COR-L47 (cell line): ENCODE results near the gene WDR19.
"Not testable (repeated sequence)": the region's sequence is repeated elsewhere in the genome, so short reads cannot be mapped to it uniquely, and the experiment has no call there.

ENCODE experiments used
- DNase-seq: peaks from one replicate; lab custom pipeline; 2025; lab: John Stamatoyannopoulos, UW

The WDR19 gene

DNA sequence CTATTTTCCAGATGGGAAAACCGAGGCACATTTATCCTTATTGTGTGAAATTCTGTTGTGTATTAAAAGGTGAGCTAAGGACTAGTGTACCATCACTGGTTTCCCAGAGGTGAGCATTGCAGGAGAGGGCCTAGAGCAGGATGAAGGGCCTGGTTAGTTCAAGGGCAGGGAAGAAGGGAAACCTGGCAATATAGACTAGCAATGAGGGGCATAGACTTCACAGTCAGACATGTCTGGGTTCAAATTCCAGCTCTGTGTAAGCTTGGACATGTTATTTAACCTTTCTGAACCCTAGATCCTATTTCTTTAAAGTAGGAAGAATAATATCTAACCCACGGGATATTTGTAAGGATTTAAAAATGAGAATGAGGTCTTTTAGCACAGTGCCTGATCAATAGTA lies 50.8 kb downstream of the WDR19 start:
- DNase-seq, result no peak

DNA sequence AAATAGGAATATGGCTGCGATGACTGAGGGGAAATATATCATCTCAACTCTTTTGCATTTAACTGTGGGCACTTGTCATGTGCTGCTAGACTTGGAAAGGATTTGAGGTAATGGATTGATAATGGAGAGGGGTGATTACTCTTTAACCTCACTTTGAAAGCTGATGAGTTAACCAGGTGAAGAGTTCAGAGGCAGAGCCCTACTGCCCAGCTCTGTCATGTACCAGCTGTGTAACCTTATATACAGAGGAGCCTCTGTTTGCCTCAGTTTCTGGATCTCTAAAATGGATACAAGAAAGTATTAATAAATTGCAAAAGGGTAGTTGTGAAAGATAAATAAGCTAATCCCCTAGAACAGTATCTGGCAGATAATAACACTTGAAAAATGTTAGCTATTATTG lies 51.5 kb downstream of the WDR19 start:
- DNase-seq, result no peak

DNA sequence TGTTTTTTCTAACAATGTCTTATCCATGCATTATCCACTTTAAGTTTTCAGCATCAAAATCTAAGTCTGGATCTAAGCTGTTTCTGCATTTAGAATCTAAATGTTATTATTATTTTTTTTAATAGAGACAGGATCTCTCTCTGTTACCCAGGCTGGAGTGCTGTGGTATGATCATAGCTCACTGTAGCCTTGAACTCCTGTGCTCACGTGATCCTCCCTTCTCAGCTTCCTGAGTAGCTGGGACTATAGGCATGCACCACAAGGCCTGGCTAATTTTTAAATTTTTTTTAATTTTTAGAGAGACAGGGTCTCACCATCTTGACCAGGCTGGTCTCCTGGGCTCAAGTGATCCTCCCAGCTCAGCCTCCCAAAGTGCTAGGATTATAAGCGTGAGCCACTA lies 52.7 kb downstream of the WDR19 start:
- DNase-seq, result no peak

DNA sequence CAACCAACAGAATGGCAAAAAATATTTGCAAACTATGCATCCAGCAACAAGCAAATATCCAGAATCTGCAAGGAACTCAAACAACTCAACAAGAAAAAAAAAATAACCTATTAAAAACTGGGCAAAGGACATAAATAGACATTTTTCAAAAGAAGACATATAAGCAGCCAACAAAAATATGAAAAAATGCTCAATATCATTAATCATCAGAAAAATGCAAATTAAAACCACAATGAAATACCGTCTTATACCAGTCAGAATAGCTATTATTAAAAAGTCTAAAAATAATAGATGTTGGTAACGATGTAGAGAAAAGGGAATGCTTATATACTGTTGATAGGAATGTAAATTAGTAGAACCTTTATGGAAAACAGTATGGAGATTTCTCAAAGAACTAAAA lies 53.4 kb downstream of the WDR19 start:
- no peak for DNase-seq

DNA sequence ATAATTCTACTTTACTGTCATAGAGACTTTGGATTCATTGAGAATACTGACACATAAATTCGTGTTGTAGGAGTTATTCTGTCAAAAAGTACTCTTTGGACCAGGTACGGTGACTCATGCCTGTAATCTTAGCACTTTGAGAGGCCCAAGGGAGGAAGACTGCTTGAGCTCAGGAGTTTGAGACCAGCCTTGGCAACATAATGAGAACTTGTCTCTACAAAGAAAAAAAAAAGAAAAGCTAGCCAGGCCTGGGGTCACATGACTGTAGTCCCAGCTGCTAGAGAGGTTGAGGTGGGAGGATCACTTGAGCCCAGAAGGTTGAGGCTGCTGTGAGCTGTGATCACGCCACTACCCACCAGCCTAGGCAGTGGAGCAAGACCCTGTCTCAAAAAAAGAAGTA lies 54.9 kb downstream of the WDR19 start:
- DNase-seq, result no peak

DNA sequence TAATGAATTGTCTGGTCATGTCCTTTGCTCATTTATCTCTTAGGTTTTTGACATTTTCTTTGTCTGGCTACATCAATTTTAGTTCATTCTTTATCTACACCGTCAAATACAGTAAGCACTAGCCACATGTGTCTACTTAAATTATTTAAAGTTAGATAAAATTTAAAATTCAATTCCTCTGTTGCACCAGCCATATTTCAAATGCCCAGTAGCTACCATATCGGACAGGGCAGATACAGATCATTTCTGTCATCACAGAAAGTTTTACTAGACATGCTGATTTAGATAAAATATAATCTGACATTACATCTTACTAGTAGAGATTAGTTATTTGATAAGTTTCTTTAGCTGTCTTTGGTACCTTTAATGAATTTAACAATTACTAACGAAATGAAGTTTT lies 61.1 kb downstream of the WDR19 start:
- no peak for DNase-seq

DNA sequence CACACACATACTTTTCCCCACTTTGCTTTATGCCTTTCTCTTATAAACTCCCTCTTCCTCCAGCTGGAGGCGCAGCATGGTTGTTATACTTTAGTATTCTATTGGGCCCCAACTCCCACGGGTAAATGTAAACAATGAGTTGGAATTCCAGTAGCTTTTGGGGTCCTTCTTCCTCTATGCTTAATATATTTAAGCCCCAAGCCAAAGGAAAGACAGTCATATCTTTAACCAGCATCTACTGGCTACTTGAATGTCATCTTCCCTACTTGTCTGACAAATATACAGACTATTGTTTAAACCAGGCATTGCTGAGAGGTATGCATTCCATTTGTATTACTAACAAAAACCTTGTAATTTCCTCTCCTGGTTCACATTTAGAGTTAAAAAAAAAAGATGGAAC lies 72.9 kb downstream of the WDR19 start:
- no peak for DNase-seq

DNA sequence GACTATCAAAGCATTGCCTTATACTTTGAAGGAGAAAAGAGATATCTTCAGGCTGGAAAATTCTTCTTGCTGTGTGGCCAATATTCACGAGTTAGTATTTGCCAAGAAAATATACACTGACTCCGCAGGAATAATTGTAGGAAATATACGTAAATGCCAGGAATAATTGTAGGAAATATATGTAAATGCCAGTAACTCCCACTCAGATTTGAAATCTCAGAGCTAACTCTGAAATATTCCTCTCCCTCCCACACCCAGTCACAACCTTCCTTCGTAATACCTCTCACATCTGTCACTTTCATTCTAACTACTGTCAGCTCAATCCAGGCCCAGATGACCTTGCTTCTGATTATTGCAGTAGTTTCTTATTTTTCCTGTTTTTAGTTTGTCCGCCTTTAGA lies 73.5 kb downstream of the WDR19 start:
- DNase-seq, result no peak

DNA sequence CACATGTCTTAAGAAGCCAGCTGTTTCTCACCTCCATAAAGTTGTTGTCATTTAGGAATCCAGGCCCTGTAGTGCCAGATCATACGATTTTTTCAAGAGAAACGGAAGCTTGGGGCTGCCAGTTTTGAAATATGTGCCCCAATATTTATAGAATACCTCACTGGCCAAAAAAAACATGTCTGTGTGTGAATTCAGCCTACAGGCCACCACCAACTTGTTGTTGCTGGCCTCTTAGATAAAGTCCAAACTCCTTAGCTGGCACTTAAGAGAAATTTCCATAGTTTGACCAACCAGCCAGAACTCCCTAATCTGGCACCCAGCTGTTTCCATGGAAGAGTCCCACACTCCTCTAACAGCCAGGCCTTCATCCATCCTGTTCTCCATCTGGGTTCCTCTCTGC lies 74.1 kb downstream of the WDR19 start:
- DNase-seq, result no peak

DNA sequence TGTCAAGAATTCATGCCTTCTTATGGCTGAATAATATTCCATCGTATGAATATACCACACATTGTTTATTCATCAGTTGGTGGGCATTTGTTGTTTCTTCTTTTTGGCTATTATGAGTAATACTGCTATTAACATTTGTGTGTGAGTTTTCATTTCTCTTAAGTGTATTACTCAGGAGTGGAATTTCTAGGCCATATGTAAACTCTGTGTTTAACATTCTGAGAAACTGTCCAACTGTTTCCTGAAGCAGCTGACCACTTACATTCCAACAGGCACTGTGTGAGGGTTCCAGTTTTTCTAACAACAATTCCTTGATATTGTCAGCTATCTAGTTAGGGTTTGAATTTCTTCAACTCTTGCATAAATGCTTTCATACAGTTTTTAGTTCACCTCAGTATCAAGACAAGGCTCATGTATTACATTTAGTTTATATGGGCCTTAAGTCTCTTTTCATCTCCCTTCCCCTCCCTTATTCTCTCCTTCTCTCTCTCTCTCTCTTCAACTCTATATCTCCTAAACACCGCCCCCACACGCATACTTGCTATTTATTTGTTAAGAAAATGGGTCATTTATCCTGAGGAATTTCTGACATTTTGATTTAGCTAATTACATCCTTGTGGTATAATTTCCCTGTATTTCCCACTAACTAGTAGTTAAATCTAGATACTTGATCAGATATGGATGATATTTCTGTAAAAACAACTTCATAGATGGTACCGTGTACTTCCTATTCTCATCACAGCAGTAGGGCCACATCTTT lies 77.4 kb downstream of the WDR19 start:
- no peak for DNase-seq

DNA sequence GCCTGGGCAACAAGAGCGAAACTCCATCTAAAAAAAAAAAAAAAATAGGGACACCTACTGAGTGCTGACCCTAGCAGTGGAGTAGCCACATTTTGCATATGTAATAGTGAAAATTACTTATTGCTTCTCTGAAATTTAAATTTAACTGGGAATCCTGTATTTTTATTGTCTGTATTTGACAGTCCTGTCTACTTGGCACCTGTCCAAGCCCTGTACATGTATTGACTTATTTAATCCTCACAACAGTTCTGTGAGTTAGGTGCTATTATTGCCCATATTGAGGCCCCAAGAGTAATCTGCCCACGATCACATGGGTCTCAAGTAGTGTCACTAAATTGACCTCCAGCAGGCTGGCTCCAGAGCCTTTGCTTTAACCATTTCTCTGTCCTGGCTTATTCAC lies 81.6 kb downstream of the WDR19 start:
- peak; percentile 1 for DNase-seq

DNA sequence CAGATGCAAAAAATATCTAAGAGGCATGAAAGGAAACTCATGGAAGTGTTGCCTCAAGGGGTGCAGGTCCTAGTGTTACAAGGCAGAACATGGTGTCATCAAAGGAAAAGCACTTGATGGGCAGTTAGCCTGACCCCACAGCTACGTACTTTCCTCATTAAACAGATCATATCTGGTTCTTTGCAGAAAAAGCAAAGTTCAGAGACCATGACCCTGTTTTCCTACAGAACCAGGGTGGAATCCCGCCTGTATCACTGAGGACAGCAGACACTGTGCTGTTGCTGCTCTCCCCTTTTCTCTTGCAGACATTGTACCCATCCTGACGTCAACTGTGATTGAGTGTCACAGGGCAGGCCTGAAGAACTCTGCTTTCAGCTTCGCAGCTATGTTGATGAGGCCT lies 92.2 kb downstream of the WDR19 start:
- no peak for DNase-seq

DNA sequence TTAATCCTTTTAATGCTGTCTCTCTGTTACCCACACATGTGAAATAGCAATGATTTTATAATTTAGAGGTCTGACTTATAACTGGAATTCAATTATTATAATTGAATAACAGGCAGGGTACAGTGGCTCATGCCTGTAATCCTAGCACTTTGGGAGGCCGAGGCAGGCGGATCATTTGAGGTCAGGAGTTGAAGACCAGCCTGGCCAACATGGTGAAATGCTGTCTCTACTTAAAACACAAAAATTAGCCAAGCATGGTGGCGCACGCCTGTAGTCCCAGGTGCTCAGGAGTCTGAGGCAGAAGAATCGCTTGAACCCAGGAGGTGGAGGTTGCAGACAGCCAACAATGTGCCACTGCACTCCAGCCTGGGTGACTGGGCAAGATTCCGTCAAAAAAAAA lies 95.3 kb downstream of the WDR19 start:
- not testable (repeated sequence) for DNase-seq

DNA sequence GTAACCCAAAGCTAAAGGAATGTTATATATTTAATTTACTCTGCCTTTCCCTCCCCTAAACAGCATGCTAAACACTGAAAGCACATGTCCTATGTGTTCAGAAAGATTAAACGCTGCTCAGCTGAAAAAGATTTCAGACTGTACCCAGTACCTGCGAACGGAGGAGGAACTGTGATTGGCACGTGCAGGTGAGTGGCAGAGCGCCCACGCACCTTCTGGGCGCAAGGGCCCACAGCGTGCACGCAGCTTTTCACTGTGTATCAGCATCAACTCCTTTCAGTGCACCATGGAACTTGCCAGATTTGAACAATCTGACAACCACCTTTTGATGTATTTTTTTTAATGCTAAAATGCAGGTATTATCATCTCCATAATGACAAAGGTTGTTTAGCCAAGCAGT lies 96.1 kb downstream of the WDR19 start:
- DNase-seq, result no peak

DNA sequence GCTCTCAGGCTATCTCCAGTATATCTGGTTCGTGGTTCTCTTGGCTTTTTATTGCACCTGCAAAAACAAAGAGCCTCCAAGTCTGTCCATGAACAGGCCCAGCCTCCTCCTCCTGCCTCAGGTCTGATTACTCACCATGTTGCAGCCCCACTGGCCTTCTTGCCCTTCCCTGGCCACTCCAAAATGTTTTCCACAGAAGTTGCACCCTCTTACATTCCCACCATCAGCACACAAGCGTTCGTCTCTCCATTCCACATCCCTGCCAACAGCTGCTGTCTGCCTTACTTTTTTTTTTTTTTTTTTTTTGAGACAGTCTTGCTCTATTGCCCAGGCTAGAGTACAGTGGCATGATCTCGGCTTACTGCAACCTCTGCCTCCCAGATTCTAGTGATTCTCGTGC lies 97.1 kb downstream of the WDR19 start:
- DNase-seq, result no peak

DNA sequence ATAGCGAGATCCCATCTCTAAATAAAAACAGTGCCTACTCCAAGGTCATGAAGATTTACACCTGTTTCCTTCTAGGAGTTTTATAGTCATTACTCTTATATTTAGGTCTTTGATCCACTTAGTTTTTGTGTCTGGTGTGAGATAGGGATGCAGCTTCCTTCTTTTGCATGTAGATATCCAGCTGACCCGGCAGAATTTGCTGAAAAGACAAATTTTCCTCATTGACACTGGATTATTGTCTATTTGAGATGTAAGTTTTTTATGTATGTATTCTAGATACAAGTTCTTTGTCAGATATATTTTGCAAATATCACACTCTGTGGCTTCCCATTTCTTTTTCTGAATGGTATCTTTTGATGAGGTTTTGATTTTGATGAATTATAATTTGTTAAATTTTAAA lies 98.4 kb downstream of the WDR19 start:
- no peak for DNase-seq

DNA sequence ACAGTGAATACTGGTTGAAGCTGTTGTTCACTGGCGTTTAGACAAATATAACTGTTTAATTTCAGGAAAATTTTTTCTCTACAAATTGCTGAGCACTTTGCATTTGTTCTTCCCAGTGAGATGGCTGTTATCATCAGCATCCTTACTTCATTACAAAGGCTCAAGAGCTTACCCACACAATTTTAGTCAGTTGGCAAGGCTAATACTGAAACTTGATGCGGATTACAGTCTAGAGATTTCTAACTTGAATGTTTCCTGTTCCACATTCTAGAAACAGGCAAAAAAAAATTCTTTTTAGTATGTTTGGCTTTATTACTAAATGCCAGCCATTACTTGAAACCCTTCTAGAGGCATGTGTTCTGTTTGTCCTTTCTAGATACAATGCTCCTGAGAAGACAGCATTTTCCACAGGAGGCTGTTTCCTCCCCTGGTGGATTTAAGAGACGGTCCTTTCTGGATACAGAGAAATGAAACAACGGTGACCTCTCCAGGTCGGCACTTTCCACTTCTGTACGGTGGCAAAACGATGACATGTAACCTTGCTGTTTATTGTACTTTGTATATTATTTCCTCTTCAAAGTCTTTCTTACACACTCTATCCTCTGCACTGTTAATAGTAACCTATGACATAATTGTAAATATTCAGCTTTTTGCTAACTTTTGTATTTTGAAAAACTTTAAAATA lies 102.9 kb downstream of the WDR19 start:
- DNase-seq, result no peak

DNA sequence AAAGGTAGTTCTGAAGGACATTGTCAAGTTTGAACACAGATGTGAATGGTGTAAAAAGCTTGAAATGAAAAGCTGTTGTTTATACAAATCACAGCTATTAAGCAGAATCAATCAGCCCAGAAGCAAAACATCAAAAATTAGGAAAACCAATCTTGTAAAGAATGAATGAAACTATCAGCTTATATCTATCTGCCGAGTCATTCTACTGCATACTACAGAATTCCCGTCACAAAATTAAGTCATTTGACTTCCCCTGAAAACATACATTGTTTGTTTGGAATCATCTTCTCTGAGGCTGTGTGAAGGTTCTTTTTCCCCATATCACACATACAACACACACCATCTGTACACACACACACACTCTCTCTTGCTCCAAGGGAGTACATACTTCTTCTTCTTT lies 103.5 kb downstream of the WDR19 start:
- DNase-seq, result no peak

DNA sequence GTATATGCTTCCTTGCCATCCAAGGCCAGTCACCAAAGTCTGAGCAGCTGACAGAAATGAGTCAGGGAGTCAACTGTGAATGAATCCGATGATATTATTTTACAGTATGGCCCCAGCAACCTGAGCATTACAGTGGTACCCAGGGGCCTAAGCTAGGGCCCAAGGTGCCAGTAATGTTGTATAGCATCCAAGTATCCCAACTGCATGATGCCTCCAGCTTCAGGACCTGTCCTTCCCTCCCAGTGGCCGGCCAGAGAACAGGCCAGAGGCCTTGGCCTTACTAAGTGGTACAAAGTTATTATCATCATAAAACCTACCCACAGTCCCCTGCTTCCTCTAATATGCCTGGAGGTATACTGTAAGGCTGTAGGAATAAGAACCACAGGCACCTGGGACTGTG lies 103.9 kb downstream of the WDR19 start:
- no peak for DNase-seq

DNA sequence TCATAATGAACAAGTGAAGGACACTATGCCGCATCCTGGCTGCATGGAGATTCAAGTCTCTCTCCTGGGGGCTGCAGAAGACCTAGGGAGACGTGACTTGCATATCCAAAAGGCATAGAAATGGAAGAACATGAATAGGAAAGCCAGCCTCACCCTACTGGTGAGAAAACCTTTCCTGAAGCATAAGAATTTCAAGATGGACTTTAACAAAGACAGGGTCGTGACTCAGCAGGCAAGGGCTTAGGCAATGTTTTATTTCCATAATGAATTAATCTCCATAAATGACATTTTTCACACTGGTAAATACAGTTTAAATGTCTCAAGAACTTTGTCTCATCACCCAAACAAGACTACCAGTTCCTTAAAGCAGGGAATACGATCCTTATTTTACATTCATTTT lies 104.9 kb downstream of the WDR19 start:
- DNase-seq, result no peak

DNA sequence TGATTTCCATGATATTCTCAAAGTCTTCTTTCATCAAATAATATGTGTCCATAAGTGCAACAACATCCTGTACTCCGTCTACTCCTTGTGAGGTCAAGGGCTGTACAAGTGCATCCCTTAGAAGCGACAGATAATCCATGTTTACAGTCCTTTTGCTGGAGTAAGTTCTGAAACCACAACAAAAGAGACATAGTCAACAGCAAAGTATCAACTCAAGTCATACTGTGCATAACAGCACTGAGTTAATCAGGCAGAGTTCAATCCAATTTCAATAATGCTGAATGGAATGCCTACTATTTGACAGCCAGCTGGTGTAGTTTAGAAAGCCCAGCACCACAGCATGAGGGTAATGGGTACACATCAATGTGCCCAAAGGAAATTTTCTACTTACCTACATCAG lies 109.4 kb downstream of the WDR19 start:
- DNase-seq, result no peak

DNA sequence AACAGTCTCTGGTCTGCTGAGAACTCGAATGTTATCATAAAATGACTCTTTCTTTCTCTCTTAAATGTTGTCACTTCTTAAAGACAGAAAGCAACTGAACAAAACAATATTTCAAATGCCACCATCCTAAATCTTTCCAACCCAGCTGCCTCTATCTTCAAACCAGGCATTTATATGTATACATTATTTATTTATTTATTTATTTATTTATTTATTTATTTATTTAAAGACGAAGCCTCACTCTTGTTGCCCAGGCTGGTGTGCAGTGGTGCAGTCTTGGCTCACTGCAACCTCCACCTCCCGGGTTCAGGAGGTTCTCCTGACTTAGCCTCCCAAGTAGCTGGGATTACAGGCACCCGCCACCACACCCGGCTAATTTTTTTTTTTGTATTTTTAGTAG lies 110.1 kb downstream of the WDR19 start:
- not testable (repeated sequence) for DNase-seq

DNA sequence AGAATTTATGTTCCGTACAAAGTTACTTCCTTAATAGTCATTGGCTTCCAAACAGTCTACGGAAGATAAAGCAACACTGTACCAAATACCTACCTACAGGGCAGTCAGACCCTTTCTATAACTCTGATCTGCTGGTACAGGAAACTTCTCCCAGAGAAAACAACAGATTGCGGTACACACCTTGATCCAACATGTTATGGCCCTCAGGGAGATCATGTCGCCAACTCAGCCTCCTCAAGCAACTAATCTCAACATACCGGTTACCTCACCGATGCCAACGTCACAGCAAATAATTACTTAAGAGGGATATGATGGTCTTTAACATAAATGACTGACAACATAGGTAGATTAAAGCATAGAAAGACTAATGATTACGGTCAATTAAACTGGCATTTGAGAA lies 113.5 kb downstream of the WDR19 start:
- no peak for DNase-seq

DNA sequence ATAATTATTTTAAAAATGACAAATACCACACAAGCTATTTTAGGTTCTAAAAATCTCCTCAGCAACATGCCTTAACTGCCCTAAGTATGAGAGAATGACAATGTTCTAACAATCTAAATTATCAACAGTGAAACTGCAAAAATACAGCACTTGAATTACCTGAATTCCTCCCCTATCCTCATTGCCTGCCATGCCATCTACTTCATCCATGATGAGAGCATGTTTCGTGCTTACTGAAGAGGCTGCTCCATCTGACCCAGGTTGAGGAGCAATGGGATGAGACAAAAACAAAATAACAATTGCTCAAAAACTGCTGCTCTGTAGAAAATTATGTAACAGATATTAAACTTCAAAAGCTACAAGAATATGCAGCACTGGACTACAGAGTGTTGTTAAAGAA lies 120.6 kb downstream of the WDR19 start:
- DNase-seq, result no peak
